Osteoblast (primary cell): ENCODE data around the gene PLXNA3. TPM values are rescaled to one million over a fixed set of nuclear protein-coding genes. Genes with fewer than 3 reads are reported as not detected.

ENCODE experiments used
- DNase-seq: peaks from one replicate; pipeline ENCODE4 v3.0.0; 2011; ENCODE audit warnings: low spot score, mixed read lengths; ENCODE audit not compliant: insufficient read length; ENCODE audit errors: missing footprints
- H2AFZ ChIP-seq: 2 replicates; pipeline ENCODE4 v1.6.0; 2011; ENCODE audit warnings: mild to moderate bottlenecking, low read length
- H3K27ac ChIP-seq: 2 replicates; pipeline ENCODE4 v1.5.1; 2011; ENCODE audit warnings: mild to moderate bottlenecking, low read depth, low read length, moderate library complexity
- H3K27me3 ChIP-seq: 2 replicates; pipeline ENCODE4 v1.6.0; 2012; ENCODE audit warnings: mild to moderate bottlenecking, control low read depth, inconsistent platforms, low read length, moderate library complexity; ENCODE audit not compliant: insufficient read depth
- H3K36me3 ChIP-seq: 2 replicates; pipeline ENCODE4 v1.5.1; 2011; ENCODE audit warnings: mild to moderate bottlenecking, low read length, control low read depth, moderate library complexity; ENCODE audit not compliant: insufficient read depth
- H3K4me1 ChIP-seq: 2 replicates; pipeline ENCODE4 v1.5.1; 2011; ENCODE audit warnings: mild to moderate bottlenecking, low read length, control low read depth, moderate library complexity; ENCODE audit not compliant: insufficient read depth
- H3K4me2 ChIP-seq: 2 replicates; pipeline ENCODE4 v1.6.0; 2011; ENCODE audit warnings: mild to moderate bottlenecking, low read length; ENCODE audit not compliant: insufficient read depth
- H3K4me3 ChIP-seq: fragments of 200-600 bp; sonication (generic); 3 replicates; pipeline ENCODE4 v1.5.1; 2012; ENCODE audit warnings: mild to moderate bottlenecking, low read length, inconsistent platforms; ENCODE audit not compliant: insufficient read depth
- H3K79me2 ChIP-seq: 2 replicates; pipeline ENCODE4 v1.6.0; 2012; ENCODE audit warnings: mild to moderate bottlenecking, low read length, control low read depth, inconsistent platforms; ENCODE audit not compliant: insufficient read depth
- H3K9me3 ChIP-seq: 2 replicates; pipeline ENCODE4 v1.5.1; 2011; ENCODE audit warnings: low read depth, low read length, control low read depth
- H4K20me1 ChIP-seq: 2 replicates; pipeline ENCODE4 v1.6.0; 2012; ENCODE audit warnings: mild to moderate bottlenecking, low read length, control low read depth; ENCODE audit not compliant: insufficient read depth
- total RNA-seq: library from RNA; depleted of rRNA; stranded (reverse); fragments of >200 nt; gene quantifications from 2 replicates; pipeline ENCODE4 v1.2.3, GENCODE V29; 2012
- TF ChIP-seq, protein P1 (sequence below): IDR thresholded peaks from 2 replicates; pipeline ENCODE4 v1.5.1; 2011; ENCODE audit warnings: mild to moderate bottlenecking, low read depth, low read length, moderate library complexity; ENCODE audit errors: extremely low read depth

Gene PLXNA3
- total RNA-seq, 1 donor, result 18.8 TPM

DNA sequence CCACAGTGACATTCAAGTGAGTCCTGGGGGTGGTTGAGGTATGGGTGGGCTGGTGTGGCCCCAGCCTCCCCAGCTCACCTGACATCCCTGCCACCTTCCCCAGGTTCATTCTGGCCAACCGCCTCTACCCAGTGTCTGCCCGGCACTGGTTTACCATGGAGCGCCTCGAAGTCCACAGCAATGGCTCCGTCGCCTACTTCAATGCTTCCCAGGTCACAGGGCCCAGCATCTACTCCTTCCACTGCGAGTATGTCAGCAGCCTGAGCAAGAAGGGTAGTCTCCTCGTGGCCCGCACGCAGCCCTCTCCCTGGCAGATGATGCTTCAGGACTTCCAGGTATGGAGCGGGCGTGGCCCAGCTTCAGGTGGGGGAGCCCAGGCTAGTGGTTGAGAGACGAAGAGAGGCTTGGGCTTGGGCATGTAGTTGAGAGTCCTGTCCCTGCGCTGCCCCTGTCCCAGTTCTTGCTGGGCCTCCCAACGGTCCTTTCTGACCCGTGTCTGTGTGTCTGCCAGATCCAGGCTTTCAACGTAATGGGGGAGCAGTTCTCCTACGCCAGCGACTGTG lies 22.8 kb upstream of the PLXNA3 start:
- Histone ChIP-seq H3K9me3 (no peaks in the 10 kb centered on the region), H3K4me2 (no peak overlapping the region), H3K4me3 (no peak overlapping the region), H2AFZ (no peak overlapping the region), H3K36me3 (peaks cover 16% of the 10 kb centered on the region), H3K79me2 (peaks cover 45% of the 10 kb centered on the region), H3K4me1 (peaks cover 9% of the 10 kb centered on the region), H3K27ac (no peak overlapping the region), H4K20me1 (peaks cover 34% of the 10 kb centered on the region), H3K27me3 (no peaks in the 10 kb centered on the region)
- TF ChIP-seq, protein P1, sequence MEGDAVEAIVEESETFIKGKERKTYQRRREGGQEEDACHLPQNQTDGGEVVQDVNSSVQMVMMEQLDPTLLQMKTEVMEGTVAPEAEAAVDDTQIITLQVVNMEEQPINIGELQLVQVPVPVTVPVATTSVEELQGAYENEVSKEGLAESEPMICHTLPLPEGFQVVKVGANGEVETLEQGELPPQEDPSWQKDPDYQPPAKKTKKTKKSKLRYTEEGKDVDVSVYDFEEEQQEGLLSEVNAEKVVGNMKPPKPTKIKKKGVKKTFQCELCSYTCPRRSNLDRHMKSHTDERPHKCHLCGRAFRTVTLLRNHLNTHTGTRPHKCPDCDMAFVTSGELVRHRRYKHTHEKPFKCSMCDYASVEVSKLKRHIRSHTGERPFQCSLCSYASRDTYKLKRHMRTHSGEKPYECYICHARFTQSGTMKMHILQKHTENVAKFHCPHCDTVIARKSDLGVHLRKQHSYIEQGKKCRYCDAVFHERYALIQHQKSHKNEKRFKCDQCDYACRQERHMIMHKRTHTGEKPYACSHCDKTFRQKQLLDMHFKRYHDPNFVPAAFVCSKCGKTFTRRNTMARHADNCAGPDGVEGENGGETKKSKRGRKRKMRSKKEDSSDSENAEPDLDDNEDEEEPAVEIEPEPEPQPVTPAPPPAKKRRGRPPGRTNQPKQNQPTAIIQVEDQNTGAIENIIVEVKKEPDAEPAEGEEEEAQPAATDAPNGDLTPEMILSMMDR, result no peak
- no peak for DNase-seq

DNA sequence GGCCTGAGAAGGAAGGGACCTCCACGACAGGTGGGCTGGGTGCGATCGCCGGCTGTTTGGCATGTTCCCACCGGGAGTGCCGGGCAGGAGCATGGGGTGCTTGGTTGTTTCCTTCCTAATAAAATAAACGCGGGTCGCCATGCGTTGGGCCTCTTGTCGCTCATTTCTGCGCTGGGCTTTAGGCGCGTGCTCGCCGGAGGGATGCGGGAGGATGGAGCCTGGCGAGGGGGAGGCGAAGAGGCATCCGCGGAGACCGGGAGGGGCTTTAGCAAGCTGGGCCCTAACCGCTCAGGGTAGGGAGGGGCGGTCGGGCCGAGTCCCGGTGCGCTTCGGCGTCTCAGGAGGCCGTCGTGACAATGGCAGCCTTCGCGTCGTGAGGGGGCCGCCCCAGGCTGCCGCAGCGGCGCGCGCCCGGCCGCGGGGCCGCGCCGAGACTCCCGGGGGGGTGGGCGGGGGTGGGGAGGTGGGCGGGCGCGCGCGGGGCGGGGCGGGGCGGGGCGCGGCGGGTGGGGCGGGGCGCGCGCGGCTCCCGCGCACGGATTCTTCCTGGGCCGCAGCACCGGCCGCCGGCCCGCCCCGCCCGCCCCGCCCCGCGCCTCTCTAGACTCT lies 21.6 kb upstream of the PLXNA3 start:
- peak overlapping the region; percentile 68 for H3K4me2 ChIP-seq
- peaks cover 9% of the 10 kb centered on the region for H3K4me1 ChIP-seq
- peak; percentile 94 for DNase-seq
- H3K79me2 ChIP-seq, result peaks cover 42% of the 10 kb centered on the region
- H3K4me3 ChIP-seq, result peak overlapping the region; percentile 76
- H2AFZ ChIP-seq, result no peak overlapping the region
- no peaks in the 10 kb centered on the region for H3K27me3 ChIP-seq
- no peaks in the 10 kb centered on the region for H3K9me3 ChIP-seq
- no peak overlapping the region for H3K27ac ChIP-seq
- H4K20me1 ChIP-seq, result peaks cover 33% of the 10 kb centered on the region
- H3K36me3 ChIP-seq, result peaks cover 25% of the 10 kb centered on the region
- TF ChIP-seq, protein P1, result no peak

DNA sequence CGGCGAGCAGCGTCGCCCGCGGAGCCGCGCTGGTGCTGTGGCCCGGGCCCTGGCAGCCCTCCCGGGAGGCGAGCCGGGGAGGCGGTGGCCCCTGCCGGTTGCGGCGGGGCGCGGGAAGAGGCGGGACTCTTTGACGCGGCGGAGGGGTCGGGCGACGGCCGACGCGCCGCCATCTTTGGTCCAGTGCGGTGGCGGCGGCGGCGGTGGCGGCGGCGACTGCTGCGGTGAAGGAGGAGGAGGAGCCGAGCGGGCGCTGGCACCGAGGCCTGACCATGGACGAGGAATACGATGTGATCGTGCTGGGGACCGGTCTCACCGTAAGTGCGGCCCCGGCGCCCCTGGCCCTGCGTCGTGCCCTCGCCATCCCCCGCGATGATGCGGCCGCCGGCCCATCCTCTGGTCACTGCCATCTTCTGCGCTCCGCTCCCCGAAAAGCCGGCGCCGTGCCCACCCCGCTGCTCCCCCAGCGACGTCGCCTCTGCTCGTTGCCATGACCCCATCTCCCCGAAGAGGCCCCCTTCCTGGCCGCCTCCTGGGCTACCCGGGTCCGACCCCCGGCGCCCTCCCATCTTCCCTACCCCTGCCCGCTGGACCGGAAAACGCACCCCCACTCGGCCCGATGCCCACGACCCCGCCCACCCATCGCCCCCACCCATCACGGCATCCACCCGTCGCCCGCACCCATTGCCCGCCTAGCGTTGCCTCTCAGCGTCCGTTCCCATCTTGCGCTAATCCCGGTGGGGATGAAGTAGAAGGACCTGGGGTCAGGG lies 20.9 kb upstream of the PLXNA3 start, which contains the start of gene GDI1:
TSS of gene GDI1 (plus strand) at position 172 of the 770 bp plus-strand sequence. CDS start at position 273, 101 bp downstream.
- peaks cover 32% of the 10 kb centered on the region for H4K20me1 ChIP-seq
- peaks cover 9% of the 10 kb centered on the region for H3K4me1 ChIP-seq
- TF ChIP-seq, protein P1, result no peak
- H3K4me3 ChIP-seq, result peak within 1 kb of the TSS; percentile 76
- peak within 1 kb of the TSS; percentile 85 for H3K4me2 ChIP-seq
- peaks cover 41% of the 10 kb centered on the region for H3K79me2 ChIP-seq
- H3K9me3 ChIP-seq, result no peaks in the 10 kb centered on the region
- DNase-seq, result peak; percentile 97
- no peak within 1 kb of the TSS for H2AFZ ChIP-seq
- H3K36me3 ChIP-seq, result peaks cover 31% of the 10 kb centered on the region
- H3K27ac ChIP-seq, result no peak within 1 kb of the TSS
- H3K27me3 ChIP-seq, result no peaks in the 10 kb centered on the region
